K562 (cell line): ENCODE results near the gene SCRN2. TPM values are rescaled to one million over a fixed set of nuclear protein-coding genes. Genes with fewer than 3 reads are reported as not detected.
A peak's percentile ranks its signal among the peaks of the same experiment; 100 is the strongest.

Experiments used
- ATF4 ChIP-seq: fragments of 450-650 bp; formaldehyde crosslinking; IDR thresholded peaks from 2 replicates; pipeline ENCODE4 v1.4.0; 2022; ENCODE audit warnings: mild to moderate bottlenecking, moderate library complexity
- BHLHE40 ChIP-seq: IDR thresholded peaks from 2 replicates; pipeline ENCODE4 v1.6.1; 2011; ENCODE audit warnings: low read length, improper control_type of control experiment
- CBFA2T3 ChIP-seq: fragments of 450-650 bp; IDR thresholded peaks from 2 replicates; pipeline ENCODE4 v1.6.1; 2017
- CBX1 ChIP-seq: sonication (generic); IDR thresholded peaks from 2 replicates; pipeline ENCODE4 v1.6.1; 2016; ENCODE audit warnings: antibody characterized with exemption, low read depth, mild to moderate bottlenecking
- CTBP1 ChIP-seq: fragments of 450-650 bp; IDR thresholded peaks from 2 replicates; pipeline ENCODE4 v1.6.1; 2016; ENCODE audit warnings: borderline replicate concordance
- DDX20 ChIP-seq: fragments of 450-650 bp; IDR thresholded peaks from 2 replicates; pipeline ENCODE4 v1.6.1; 2016; ENCODE audit warnings: missing genetic modification characterization, low read depth, mild to moderate bottlenecking, missing compliant biosample characterization, moderate library complexity
- ETV1 ChIP-seq: fragments of 450-650 bp; conservative IDR thresholded peaks from 2 replicates; pipeline ENCODE4 v1.6.1; 2016; ENCODE audit warnings: missing genetic modification characterization, control low read depth, low read depth, missing compliant biosample characterization
- FIP1L1 ChIP-seq: fragments of 200-400 bp; formaldehyde crosslinking; IDR thresholded peaks from 2 replicates; pipeline ENCODE4 v1.6.1; 2018; ENCODE audit warnings: mild to moderate bottlenecking, low read depth, low read length; ENCODE audit not compliant: poor library complexity, severe bottlenecking
- GATA2 ChIP-seq: sonication (generic); formaldehyde crosslinking; IDR thresholded peaks from 2 replicates; pipeline ENCODE4 v1.4.0; 2020; ENCODE audit warnings: mild to moderate bottlenecking, missing genetic modification reagents
- HOXB6 ChIP-seq: fragments of 250-450 bp; sonication (Bioruptor Pico); IDR thresholded peaks from 2 replicates; pipeline ENCODE4 v1.5.1; 2022; ENCODE audit warnings: mild to moderate bottlenecking, borderline replicate concordance
- MEIS2 ChIP-seq: fragments of 450-650 bp; IDR thresholded peaks from 2 replicates; pipeline ENCODE4 v1.6.1; 2014; ENCODE audit warnings: mild to moderate bottlenecking; ENCODE audit not compliant: partially characterized antibody
- NFRKB ChIP-seq: fragments of 450-650 bp; IDR thresholded peaks from 2 replicates; pipeline ENCODE4 v1.6.1; 2016; ENCODE audit warnings: low read depth
- POLR2A ChIP-seq: fragments of 450-650 bp; conservative IDR thresholded peaks from 2 replicates; pipeline ENCODE4 v1.6.1; 2016
- POLR2B ChIP-seq: fragments of 450-650 bp; IDR thresholded peaks from 2 replicates; pipeline ENCODE4 v1.6.1; 2018; ENCODE audit warnings: low read depth; ENCODE audit not compliant: partially characterized antibody
- RBBP5 ChIP-seq: fragments of 200-600 bp; sonication (generic); IDR thresholded peaks from 2 replicates; pipeline ENCODE4 v1.6.1; 2012; ENCODE audit warnings: borderline replicate concordance, mild to moderate bottlenecking, low read length, control low read depth, inconsistent platforms; ENCODE audit not compliant: insufficient read depth, poor library complexity, severe bottlenecking
- RCOR1 ChIP-seq, 2 experiments: IDR thresholded peaks; 2 replicates each; pipeline ENCODE4 v1.6.1; 2012; ENCODE audit warnings: low read depth in 2 of 2, low read length in 2 of 2, borderline replicate concordance in 1 of 2, improper control_type of control experiment in 1 of 2
- SAFB2 ChIP-seq: fragments of 200-400 bp; formaldehyde crosslinking; IDR thresholded peaks from 2 replicates; pipeline ENCODE4 v1.6.1; 2018; ENCODE audit warnings: borderline replicate concordance, low read length, low read depth, moderate library complexity; ENCODE audit not compliant: severe bottlenecking
- SPI1 ChIP-seq: IDR thresholded peaks from 2 replicates; pipeline ENCODE4 v1.6.1; 2011; ENCODE audit warnings: low read depth, low read length, control low read depth, borderline replicate concordance
- TAF1 ChIP-seq: IDR thresholded peaks from 2 replicates; pipeline ENCODE4 v1.6.1; 2011; ENCODE audit warnings: mild to moderate bottlenecking, low read length, moderate library complexity; ENCODE audit not compliant: insufficient read depth, control insufficient read depth, severe bottlenecking; ENCODE audit errors: extremely low read depth
- TBL1XR1 ChIP-seq, 2 experiments: IDR thresholded peaks; 2 replicates each; pipeline ENCODE4 v1.6.1; 2012; ENCODE audit warnings: improper control_type of control experiment in 2 of 2, low read length in 2 of 2, mild to moderate bottlenecking in 1 of 2
- ZBTB7A ChIP-seq: IDR thresholded peaks from 2 replicates; pipeline ENCODE4 v1.6.1; 2011; ENCODE audit warnings: low read depth, mild to moderate bottlenecking, low read length, moderate library complexity, borderline replicate concordance; ENCODE audit not compliant: control insufficient read depth
- ZFX ChIP-seq: sonication (generic); formaldehyde crosslinking; IDR thresholded peaks from 2 replicates; pipeline ENCODE4 v1.8.0; 2022; ENCODE audit warnings: mild to moderate bottlenecking, missing genetic modification reagents, moderate library complexity
- ZNF143 ChIP-seq: sonication (generic); formaldehyde crosslinking; IDR thresholded peaks from 2 replicates; pipeline ENCODE4 v1.9.0; 2022; ENCODE audit warnings: mild to moderate bottlenecking, missing genetic modification reagents
- ZNF3 ChIP-seq: fragments of 250-450 bp; sonication (Bioruptor Pico); IDR thresholded peaks from 2 replicates; pipeline ENCODE4 v1.5.0; 2021; ENCODE audit warnings: mild to moderate bottlenecking, moderate library complexity
- ZNF436 ChIP-seq: fragments of 250-450, 450-650 bp; sonication (Bioruptor Pico); formaldehyde crosslinking; IDR thresholded peaks from 2 replicates; pipeline ENCODE4 v1.7.0; 2020; ENCODE audit warnings: mild to moderate bottlenecking
- ZNF586 ChIP-seq: fragments of 450-650 bp; formaldehyde crosslinking; conservative IDR thresholded peaks from 2 replicates; pipeline ENCODE4 v1.4.0; 2020; ENCODE audit warnings: mild to moderate bottlenecking, moderate library complexity
- ZNF589 ChIP-seq: fragments of 200-800 bp; sonication (Bioruptor generic); IDR thresholded peaks from 2 replicates; pipeline ENCODE4 v1.6.1; 2016; ENCODE audit warnings: low read depth, missing genetic modification characterization, missing compliant biosample characterization
- polyA plus RNA-seq, 8 experiments: library from polyadenylated mRNA; depleted of rRNA in 4 of 8; stranded (reverse) in 5 of 8; unstranded in 3 of 8; fragments of >200 nt; fragmentation: Nextera tagmentation in 2 of 8; fragmentation: Illumina TruSeq in 1 of 8; extraction: Ambion mirVana in 2 of 8; extraction: Trizol in 1 of 8; gene quantifications; 2 replicates each; pipeline versions ENCODE4 v1.2.1 to v1.2.3, GENCODE V29; 2011 to 2014; ENCODE audit warnings: inconsistent platforms in 1 of 8, missing spikeins in 1 of 8
- total RNA-seq, 7 experiments: library from RNA; depleted of rRNA in 6 of 7; stranded (reverse); fragments of >200 nt in 6 of 7; fragmentation: Illumina TruSeq in 2 of 7; extraction: Trizol in 2 of 7; gene quantifications; 2 replicates each; pipeline versions ENCODE4 v1.2.1 to v1.2.3, GENCODE V29; 2011 to 2021; ENCODE audit warnings: low replicate concordance in 1 of 7
- TF ChIP-seq, protein P1 (sequence below): sonication (generic); formaldehyde crosslinking; IDR thresholded peaks from 2 replicates; pipeline ENCODE4 v1.8.1; 2023; ENCODE audit warnings: mild to moderate bottlenecking, missing genetic modification reagents, moderate library complexity

The SCRN2 gene
- total and polyA plus RNA-seq, 9 of the 15 experiments (the other 6 are each of a cell fraction or from before 2014, with no cell fraction given) = 0.25 to 32.9 (median 13.6) TPM

DNA sequence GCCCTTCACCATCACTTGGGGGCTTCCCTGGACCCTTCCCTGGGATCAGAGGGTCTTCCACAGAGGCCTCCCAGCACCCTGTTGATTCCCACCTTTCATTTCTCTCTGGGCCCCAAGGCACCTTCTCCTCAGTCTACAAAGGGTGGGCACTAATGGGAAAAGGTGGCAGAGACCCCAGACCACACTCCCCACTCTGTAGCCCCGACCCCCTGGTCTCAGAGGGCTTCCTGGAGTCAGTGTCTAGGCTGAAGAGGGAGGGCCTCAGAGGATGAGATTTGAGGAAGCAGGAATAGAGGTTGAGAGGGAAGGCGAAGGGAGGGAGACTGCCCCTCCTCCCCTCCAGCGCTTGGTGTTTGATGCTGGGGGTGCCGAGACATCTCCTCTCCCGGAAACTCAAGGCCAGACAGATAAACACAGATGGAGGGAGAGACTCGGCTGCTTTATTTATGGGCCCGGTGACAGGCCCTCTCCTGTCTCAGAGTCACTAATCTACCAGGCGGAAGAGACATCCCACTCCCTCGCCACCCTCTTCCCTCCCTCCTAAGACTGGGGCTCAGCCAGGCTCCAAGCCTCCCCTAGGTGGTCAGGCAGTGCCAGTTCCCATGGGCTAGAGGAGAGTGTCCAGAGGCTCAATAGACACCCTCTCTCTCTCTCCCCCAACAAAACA, 36.4 kb upstream of the SCRN2 start (continued):
- TF ChIP-seq ZNF143 (CRISPR knock-in tag) (no peak), ETV1 (tag) (peak; percentile 99), RBBP5 (no peak), HOXB6 (CRISPR knock-in tag) (no peak), MEIS2 (peak; percentile 100), ZNF436 (CRISPR knock-in tag) (no peak; the same call in 1 of the 2 replicates), ATF4 (CRISPR knock-in tag) (no peak), TAF1 (no peak), NFRKB (no peak), POLR2B (no peak), CBFA2T3 (peak; percentile 93), ZBTB7A (peak; percentile 32; the same call in 1 of the 2 replicates), ZNF589 (peak; percentile 68), SAFB2 (no peak), FIP1L1 (no peak), ZNF586 (CRISPR knock-in tag) (no peak), TBL1XR1 (IDR thresholded peaks at IDR 0.05; ENCODE audit: low read length in 2 of 2) (peak; percentile 87 to 99), CBX1 (0 out of 2 replicates have a peak, but pooled peaks have one; percentile 35), ZNF3 (no peak), POLR2A (no peak), ZFX (CRISPR knock-in tag) (peak; percentile 19; the same call in 1 of the 2 replicates), BHLHE40 (0 out of 2 replicates have a peak, but pooled peaks have one; percentile 13), RCOR1 (IDR thresholded peaks at IDR 0.05; ENCODE audit: borderline replicate concordance in 1 of 2, low read depth in 2 of 2, low read length in 2 of 2) (peak; percentile 59 to 98; a peak in 3 of 4 replicates), CTBP1 (peak; percentile 99), GATA2 (CRISPR knock-in tag) (peak; percentile 74), DDX20 (no peak), SPI1 (peak; percentile 26; the same call in 1 of the 2 replicates)
- TF ChIP-seq, protein P1, sequence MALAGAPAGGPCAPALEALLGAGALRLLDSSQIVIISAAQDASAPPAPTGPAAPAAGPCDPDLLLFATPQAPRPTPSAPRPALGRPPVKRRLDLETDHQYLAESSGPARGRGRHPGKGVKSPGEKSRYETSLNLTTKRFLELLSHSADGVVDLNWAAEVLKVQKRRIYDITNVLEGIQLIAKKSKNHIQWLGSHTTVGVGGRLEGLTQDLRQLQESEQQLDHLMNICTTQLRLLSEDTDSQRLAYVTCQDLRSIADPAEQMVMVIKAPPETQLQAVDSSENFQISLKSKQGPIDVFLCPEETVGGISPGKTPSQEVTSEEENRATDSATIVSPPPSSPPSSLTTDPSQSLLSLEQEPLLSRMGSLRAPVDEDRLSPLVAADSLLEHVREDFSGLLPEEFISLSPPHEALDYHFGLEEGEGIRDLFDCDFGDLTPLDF (CRISPR knock-in tag) = no peak
